NCI-H1105 (cell line): Measurements from ENCODE around the gene CNTROB.
A peak's percentile ranks its signal among the peaks of the same experiment; 100 is the strongest.

Experiments used
- DNase-seq: peaks from one replicate; lab custom pipeline; 2025; lab: John Stamatoyannopoulos, UW

Gene CNTROB

GRCh38 chr17:7989781-7990655, 58.0 kb downstream of the CNTROB start:
- peak; percentile 85 for DNase-seq

DNA sequence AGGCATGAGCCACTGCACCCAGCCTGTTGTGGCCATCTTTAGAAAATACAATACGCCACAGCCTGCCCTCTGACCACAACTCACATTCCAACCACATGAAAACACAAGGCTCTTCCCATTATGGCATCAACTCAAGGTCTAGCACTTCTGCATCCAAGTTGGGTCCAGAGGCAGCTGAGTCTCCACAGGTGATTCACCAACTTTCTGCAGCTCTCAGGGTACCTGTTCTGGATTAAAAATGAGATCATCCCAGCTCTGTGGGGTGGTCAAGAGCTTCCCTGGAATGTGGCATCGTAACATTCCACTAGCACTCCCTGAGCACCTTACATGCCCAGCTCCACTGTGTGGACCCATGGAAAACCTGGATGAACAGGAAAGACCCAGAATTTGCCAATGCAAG, 60.5 kb downstream of the CNTROB start:
- no peak for DNase-seq

DNA sequence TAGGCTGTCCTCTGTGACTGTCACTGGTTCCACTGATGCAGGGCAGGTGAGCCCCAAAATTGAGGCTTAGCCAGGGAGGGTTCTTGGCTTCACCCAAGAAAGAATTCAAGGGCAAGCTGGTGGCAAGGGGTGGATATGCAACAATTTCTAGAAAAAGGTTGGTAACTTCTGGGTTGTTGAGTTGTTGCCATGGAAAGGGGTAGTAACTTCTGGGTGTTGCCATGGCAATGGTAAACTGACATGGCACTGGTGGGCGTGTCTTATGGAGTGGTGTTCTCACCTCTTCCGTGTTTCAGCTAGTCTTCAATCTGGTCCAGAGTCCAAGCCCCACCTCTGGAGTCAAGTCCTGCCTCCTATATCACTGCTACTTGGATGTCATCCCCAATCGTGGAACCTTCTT, 60.9 kb downstream of the CNTROB start:
- no peak for DNase-seq

DNA sequence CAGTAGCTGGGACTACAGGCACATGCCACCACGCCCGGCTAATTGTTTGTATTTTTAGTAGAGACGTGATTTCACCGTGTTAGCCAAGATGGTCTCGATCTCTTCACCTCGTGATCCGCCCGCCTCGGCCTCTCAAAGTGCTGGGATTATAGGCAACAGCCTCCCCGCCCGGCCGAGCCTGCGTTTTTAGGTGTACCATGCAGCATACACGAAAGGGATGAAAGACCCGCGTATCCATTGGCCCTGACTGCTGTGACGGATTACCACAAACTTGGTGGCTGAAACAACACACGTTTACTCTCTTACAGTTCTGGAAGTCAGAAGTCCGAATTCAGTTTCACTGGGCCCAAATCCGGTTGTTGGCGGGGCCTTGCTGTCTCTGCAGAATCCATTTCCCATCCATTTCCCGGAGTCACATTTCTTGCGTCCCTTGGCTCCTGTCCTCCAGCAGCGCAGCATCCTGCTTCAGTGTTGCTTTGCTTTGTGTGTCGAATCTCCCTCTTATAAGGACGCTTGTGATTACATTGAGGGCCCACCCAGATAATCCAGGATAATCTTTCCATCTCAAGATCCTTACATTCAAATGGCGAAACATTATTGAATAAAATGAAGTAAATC, 62.1 kb downstream of the CNTROB start:
- DNase-seq: no peak

DNA sequence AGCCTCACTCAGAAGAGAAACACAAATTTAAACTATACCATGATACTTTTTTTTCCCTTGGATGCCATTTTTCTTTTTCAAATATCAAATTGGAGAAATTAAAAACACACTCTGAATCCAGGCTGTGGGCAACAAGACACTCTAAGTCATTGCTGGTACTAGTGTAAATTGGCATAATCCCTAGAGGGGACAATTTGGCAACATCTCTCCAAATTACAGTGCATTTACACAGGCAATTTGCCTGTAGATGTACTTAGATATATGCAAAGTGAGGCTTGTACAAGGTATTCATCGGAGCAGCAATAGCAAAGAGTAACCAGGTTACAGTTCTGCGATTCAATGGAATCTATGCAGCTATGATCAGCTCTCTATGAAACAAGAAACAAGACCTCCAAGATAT, 63.7 kb downstream of the CNTROB start:
- no peak for DNase-seq

GRCh38 chr17:7997186-7997585, 65.2 kb downstream of the CNTROB start:
- DNase-seq: no peak
